Psoas muscle (tissue), 8 donors: Measurements from ENCODE around the gene SNRNP200. TPM values are rescaled to one million over a fixed set of nuclear protein-coding genes. Genes with fewer than 3 reads are reported as not detected.

Experiments used
- ATAC-seq, 4 donors: fragments of 200-7000 bp; cut with Tn5 transposase; one replicate each; pipeline ENCODE4 v1.9.1; 2020; ENCODE audit warnings: moderate library complexity in 3 of 4, mild to moderate bottlenecking in 2 of 4
- DNase-seq, 2 donors: peaks; one replicate each; pipeline ENCODE4 v3.0.0-alpha.2; 2020
- H3K27ac ChIP-seq: fragments of 200-600 bp; one replicate; pipeline ENCODE4 v1.8.0; 2022
- H3K27me3 ChIP-seq, 3 donors: fragments of 200-600 bp in 1 of 3; one replicate each; pipeline versions ENCODE4 v1.6.1 to v1.8.0; 2013 to 2022; ENCODE audit warnings: low read length in 2 of 3, mild to moderate bottlenecking in 2 of 3, moderate library complexity in 1 of 3; ENCODE audit not compliant: insufficient read depth in 3 of 3
- H3K36me3 ChIP-seq, 2 donors: fragments of 200-600 bp in 1 of 2; one replicate each; pipeline versions ENCODE4 v1.6.1 to v1.8.0; 2013 to 2022; ENCODE audit warnings: low read depth in 1 of 2, mild to moderate bottlenecking in 1 of 2, moderate library complexity in 1 of 2; ENCODE audit not compliant: insufficient read depth in 1 of 2
- H3K4me1 ChIP-seq: fragments of 200-600 bp; one replicate; pipeline ENCODE4 v1.8.0; 2022
- H3K4me3 ChIP-seq: fragments of 200-600 bp; one replicate; pipeline ENCODE4 v1.8.0; 2022; ENCODE audit warnings: mild to moderate bottlenecking
- H3K9me3 ChIP-seq: fragments of 200-600 bp; one replicate; pipeline ENCODE4 v1.8.0; 2022
- WGBS, 3 donors: extraction: QIAGEN DNeasy Blood & Tissue Kit; methylation state at CpG; one replicate each; pipeline versions ENCODE4 v1.1.6 to v1.1.7; 2013; 5-methylcytosine and 5-hydroxymethylcytosine counted together
- intact Hi-C, 2 donors: fragments of 100-400 bp; cut with DNase I; formaldehyde crosslinking; loops; one replicate each; pipeline versions ENCODE4 v1.11.0 to v1.14.2; 2022
- polyA plus RNA-seq, 3 donors: library from polyadenylated mRNA; stranded (reverse); fragments of 200-250 nt; gene quantifications; one replicate each; pipeline ENCODE4 v1.2.3, GENCODE V29; 2013
- total RNA-seq, 4 donors: library from RNA; stranded (reverse); fragmentation: NEBNext Ultra II Directional in 2 of 4; extraction: Animal tissue kit (Norgen Biotek cat#: 25700) in 2 of 4; gene quantifications; one replicate each; pipeline versions ENCODE4 v1.2.1 to v1.2.4, GENCODE V29; 2021 to 2023
- TF ChIP-seq, protein P1 (sequence below): fragments of 200-600 bp; IDR thresholded peaks from one replicate; pipeline ENCODE4 v1.8.0; 2022; ENCODE audit warnings: antibody characterized with exemption
- donor health status: healthy with polysubstance abuse.
- donor health status: DM: no; HTN: no; CAD: no; lungs with moderate emphysema.
- donor health status: Bipolar disorder and iron deficiency.
- donor health status: healthy.
- donor health status: DM: yes; HTN: yes; CAD: no.
- donor health status: DM: no; HTN: no; CAD: no.
- donor health status: DM: no; HTN: no; CAD: no.
- donor health status: DM: yes; HTN: yes; CAD: no.

Gene SNRNP200
- total and polyA plus RNA-seq, 7 donors, result 47.6 to 83.1 (median 73.7) TPM

DNA sequence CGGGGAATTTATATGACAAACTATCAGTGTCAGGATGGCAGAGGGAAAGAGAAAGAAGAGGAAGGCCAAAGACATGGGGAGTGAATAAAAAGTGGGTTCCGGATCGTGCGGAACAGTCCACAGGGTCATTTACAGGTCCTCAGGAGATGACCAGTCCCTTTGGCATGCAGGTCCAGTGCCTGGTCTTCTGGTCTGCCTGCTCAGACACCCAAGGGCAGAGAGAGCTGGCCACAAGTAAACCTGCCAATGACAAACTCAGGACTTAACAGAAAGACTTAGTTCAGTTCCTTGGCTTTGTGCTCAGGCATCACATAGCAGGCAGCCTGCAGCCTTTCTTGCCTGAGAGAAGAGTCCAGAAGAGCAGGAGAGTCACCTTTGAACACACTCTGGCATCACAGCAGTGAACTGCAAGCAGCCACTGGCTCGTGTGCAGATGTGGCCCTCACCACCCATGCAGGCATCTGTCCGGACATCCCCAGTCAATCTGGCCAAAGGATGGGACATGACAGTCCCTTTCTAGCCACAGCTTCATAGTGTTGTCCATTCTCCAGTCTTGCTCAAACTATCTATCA, 53.5 kb downstream of the SNRNP200 start:
- peak; percentile 95 to 97 (median 96) for ATAC-seq
- Histone ChIP-seq H3K27me3 (no peaks in the 10 kb centered on the region), H3K27ac (peak overlapping the region; percentile 97), H3K4me3 (peak overlapping the region; percentile 45), H3K9me3 (no peaks in the 10 kb centered on the region), H3K36me3 (peaks cover 6 to 46% of the 10 kb centered on the region in 2 donors), H3K4me1 (peaks cover 84% of the 10 kb centered on the region)
- WGBS, 3 donors, result 21 to 41% (median 26%) methylated on average over 6 of the region's 6 CpGs
- TF ChIP-seq, protein P1, sequence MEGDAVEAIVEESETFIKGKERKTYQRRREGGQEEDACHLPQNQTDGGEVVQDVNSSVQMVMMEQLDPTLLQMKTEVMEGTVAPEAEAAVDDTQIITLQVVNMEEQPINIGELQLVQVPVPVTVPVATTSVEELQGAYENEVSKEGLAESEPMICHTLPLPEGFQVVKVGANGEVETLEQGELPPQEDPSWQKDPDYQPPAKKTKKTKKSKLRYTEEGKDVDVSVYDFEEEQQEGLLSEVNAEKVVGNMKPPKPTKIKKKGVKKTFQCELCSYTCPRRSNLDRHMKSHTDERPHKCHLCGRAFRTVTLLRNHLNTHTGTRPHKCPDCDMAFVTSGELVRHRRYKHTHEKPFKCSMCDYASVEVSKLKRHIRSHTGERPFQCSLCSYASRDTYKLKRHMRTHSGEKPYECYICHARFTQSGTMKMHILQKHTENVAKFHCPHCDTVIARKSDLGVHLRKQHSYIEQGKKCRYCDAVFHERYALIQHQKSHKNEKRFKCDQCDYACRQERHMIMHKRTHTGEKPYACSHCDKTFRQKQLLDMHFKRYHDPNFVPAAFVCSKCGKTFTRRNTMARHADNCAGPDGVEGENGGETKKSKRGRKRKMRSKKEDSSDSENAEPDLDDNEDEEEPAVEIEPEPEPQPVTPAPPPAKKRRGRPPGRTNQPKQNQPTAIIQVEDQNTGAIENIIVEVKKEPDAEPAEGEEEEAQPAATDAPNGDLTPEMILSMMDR, result no peak
- peak; percentile 85 to 91 for DNase-seq
- intact Hi-C loops, result loop anchor here in 1 of 2 donors (5.0 kb wide), 1 partner anchor 40 kb away; no protein-coding TSS in a partner anchor

DNA sequence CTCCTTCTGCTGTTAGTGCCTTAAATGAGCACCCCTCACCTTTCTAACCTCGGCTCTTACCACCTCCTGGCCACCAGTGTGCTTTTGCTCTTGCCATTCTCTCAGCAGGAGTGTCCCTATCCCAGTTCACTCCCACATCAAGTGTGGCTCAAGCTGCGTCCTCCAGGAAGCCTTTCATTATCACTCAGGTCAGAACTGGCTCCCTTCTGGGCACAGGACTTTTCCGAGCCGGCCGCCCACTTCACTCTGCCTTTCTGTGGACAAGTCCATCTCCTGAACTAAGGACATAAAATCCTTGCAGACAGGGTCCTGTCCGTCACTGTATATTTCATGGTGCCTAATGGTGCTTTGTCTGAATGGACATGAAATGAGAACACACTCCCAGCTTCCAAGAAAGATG, 55.2 kb downstream of the SNRNP200 start:
- TF ChIP-seq, protein P1, result no peak
- H3K27me3 ChIP-seq, result no peaks in the 10 kb centered on the region
- no peak overlapping the region for H3K4me3 ChIP-seq
- intact Hi-C loops, result loop anchor here in 1 of 2 donors (5.0 kb wide), 1 partner anchor 38 kb away; no protein-coding TSS in a partner anchor
- peaks cover 77% of the 10 kb centered on the region for H3K4me1 ChIP-seq
- ATAC-seq (no peak), DNase-seq (no peak)
- WGBS, 3 donors, result 75 to 90% (median 79%) methylated on average over 6 of the region's 6 CpGs
- H3K9me3 ChIP-seq, result no peaks in the 10 kb centered on the region
- peaks cover 6 to 36% of the 10 kb centered on the region in 2 donors for H3K36me3 ChIP-seq
- H3K27ac ChIP-seq, result peak overlapping the region; percentile 97

DNA sequence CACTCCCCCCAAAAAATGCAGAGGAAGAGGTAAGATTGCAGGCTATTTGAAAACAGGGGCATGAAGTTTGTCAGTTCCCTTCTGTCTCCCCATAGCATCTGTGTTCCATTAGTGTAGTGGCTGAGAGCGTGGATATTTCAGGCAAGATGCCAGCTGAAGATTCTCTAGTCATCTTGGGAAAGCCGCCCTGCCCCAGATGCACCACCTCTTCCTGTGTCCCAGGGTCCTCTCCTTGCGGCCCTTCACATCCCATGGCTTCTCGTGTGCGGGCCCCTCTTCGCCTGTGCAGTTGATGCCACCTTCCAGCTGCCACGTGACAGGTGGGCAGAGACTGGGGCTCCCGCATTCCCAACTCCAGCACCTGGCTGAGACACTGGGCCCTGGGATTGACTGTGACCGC, 55.7 kb downstream of the SNRNP200 start:
- H3K9me3 ChIP-seq, result no peaks in the 10 kb centered on the region
- H3K27ac ChIP-seq, result peak overlapping the region; percentile 97
- intact Hi-C loops, result loop anchor here in 1 of 2 donors (5.0 kb wide), 1 partner anchor 37 kb away; no protein-coding TSS in a partner anchor
- TF ChIP-seq, protein P1, result no peak
- ATAC-seq, result no peak
- H3K36me3 ChIP-seq, result peaks cover 6 to 31% of the 10 kb centered on the region in 2 donors
- DNase-seq, result peak in 1 of 2 donors; percentile 37
- no peaks in the 10 kb centered on the region for H3K27me3 ChIP-seq
- peaks cover 72% of the 10 kb centered on the region for H3K4me1 ChIP-seq
- no peak overlapping the region for H3K4me3 ChIP-seq
- WGBS, 3 donors, result 57 to 75% (median 72%) methylated on average over 9 of the region's 9 CpGs

DNA sequence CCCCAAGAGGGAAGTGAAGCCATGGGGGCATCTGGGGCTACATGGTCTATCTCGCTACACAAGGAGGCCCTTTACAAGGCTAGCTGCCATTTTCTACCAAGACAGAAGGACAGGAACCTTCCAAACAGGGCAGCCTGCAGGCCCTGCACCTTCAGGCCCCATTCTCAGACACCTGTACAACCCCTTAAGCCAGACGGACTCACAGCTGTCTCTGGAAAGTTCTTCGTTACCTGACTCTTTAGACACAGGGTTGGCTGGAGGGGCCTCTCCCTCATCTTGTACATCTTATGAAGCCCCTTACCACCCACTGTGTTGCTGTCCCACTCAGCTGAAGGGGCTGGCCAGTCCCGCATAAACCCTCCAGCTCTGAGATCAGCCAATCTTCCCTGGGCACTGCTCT, 56.7 kb downstream of the SNRNP200 start:
- ATAC-seq (no peak), DNase-seq (no peak)
- TF ChIP-seq, protein P1, result no peak
- H3K4me3 ChIP-seq, result no peak overlapping the region
- H3K27ac ChIP-seq, result no peak overlapping the region
- no peaks in the 10 kb centered on the region for H3K9me3 ChIP-seq
- peaks cover 62% of the 10 kb centered on the region for H3K4me1 ChIP-seq
- intact Hi-C loops, result no loop called here
- H3K27me3 ChIP-seq, result no peaks in the 10 kb centered on the region
- WGBS, 3 donors, result 89 to 96% (median 89%) methylated on average over 4 of the region's 4 CpGs
- peaks cover 4 to 20% of the 10 kb centered on the region in 2 donors for H3K36me3 ChIP-seq
